Measurements from ENCODE around the gene CRACDL.

CRACDL gene

GRCh38 chr2:98921062-98921461 lies 15.0 kb downstream of the CRACDL start:
- DNase-seq (ENCODE audit: low read depth) = no peak
- no peak overlapping the region for H3K4me3 ChIP-seq (ENCODE audit: low read depth, low read length)
- TF ChIP-seq CTCF (IDR thresholded peaks at IDR 0.05; ENCODE audit: insufficient read depth, low read depth, low read length, missing control alignments) = no peak

- no peak for DNase-seq (ENCODE audit: low read depth)
- H3K4me3 ChIP-seq (ENCODE audit: low read depth, low read length) = no peak overlapping the region
- TF ChIP-seq CTCF (IDR thresholded peaks at IDR 0.05; ENCODE audit: insufficient read depth, low read depth, low read length, missing control alignments) = no peak
Measured at GRCh38 chr2:98917031-98917471, 19.0 kb downstream of the CRACDL start.

- no peak overlapping the region for H3K4me3 ChIP-seq (ENCODE audit: low read depth, low read length)
- no peak for DNase-seq (ENCODE audit: low read depth)
- no peak for TF ChIP-seq CTCF (IDR thresholded peaks at IDR 0.05; ENCODE audit: insufficient read depth, low read depth, low read length, missing control alignments)
Measured at GRCh38 chr2:98915751-98916358, 20.2 kb downstream of the CRACDL start.

GRCh38 chr2:98914713-98915580 lies 21.1 kb downstream of the CRACDL start:
- no peak for TF ChIP-seq CTCF (IDR thresholded peaks at IDR 0.05; ENCODE audit: insufficient read depth, low read depth, low read length, missing control alignments)
- no peak for DNase-seq (ENCODE audit: low read depth)
- H3K4me3 ChIP-seq (ENCODE audit: low read depth, low read length) = no peak overlapping the region

GRCh38 chr2:98913916-98914712 lies 21.9 kb downstream of the CRACDL start:
- no peak for TF ChIP-seq CTCF (IDR thresholded peaks at IDR 0.05; ENCODE audit: insufficient read depth, low read depth, low read length, missing control alignments)
- no peak overlapping the region for H3K4me3 ChIP-seq (ENCODE audit: low read depth, low read length)
- no peak for DNase-seq (ENCODE audit: low read depth)

GRCh38 chr2:98912957-98913915 lies 22.8 kb downstream of the CRACDL start:
- DNase-seq (ENCODE audit: low read depth) = no peak
- no peak overlapping the region for H3K4me3 ChIP-seq (ENCODE audit: low read depth, low read length)

More at GRCh38 chr2:98912957-98913915, 22.8 kb downstream of the CRACDL start:
- TF ChIP-seq CTCF (IDR thresholded peaks at IDR 0.05; ENCODE audit: insufficient read depth, low read depth, low read length, missing control alignments) = no peak

Data from GM12865 (cell line).